HPDE6-E6E7 (cell line): ENCODE data around the gene TTC4.

Experiments
- DNase-seq: peaks from one replicate; pipeline ENCODE4 v3.0.0; 2011; ENCODE audit warnings: missing footprints; ENCODE audit errors: extremely low spot score

The TTC4 gene

DNA sequence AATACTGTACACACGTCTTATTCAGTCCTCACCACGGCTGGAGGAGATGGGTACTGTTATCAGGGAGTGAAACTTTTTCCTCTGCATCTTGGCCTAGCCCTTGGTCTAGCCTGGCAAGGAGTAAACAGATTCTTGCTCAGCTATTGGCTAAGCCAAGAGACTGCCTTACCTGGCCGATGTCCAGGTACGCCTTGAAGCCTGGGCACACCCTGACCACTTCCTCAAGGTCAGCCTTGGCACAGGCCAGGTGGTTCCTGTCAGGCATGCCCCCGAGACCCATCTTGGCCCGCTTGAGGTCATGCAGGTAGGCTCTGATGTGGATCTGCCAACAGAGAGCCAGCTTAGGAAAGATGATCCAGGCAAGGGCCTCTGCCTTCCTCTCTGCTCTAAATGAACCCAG is 66.5 kb downstream of the TTC4 start:
- DNase-seq: no peak

DNA sequence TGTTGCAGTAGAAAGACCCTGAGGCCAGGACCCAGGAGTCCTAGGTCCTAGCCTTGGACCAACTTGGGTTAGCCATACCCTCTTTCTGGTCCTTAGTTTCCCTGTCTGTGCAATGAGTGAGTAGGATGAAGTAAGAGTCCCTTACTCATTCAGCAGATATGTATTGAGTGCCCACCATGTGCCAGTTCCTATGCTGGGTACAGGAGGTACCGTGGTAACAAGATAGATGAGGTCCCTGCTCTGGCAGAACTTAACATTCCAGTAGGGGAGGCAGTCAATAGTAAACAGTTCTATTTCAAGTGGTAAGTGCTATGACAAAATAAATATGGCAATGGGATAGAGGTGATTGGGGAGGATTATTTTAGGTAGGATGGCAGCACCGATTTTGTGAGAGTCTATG is 66.9 kb downstream of the TTC4 start:
- no peak for DNase-seq

- no peak for DNase-seq
Measured at GRCh38 chr1:54784066-54784465, 68.4 kb downstream of the TTC4 start.

DNA sequence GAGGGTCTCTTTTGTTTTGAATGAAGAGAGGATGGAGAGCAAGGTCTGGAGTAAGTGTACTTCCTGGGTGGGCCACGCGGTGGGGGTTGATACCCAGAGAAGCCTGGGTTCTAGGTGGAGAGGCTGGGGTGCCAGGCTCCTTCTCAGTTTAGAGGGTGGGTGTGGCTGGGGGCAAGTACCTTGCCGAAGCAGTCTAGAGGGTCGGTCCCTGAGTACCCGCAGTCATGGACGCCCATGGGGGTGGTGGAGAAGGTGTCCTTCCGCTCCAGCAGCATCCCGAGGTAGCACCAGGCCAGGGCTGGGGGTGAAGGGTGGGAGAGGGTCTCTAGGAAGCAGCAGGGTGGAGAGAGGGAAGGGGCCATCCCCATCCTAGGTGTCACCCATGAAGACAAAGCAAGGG is 71.1 kb downstream of the TTC4 start:
- DNase-seq: no peak

GRCh38 chr1:54787604-54788003 is 71.9 kb downstream of the TTC4 start:
- no peak for DNase-seq

DNA sequence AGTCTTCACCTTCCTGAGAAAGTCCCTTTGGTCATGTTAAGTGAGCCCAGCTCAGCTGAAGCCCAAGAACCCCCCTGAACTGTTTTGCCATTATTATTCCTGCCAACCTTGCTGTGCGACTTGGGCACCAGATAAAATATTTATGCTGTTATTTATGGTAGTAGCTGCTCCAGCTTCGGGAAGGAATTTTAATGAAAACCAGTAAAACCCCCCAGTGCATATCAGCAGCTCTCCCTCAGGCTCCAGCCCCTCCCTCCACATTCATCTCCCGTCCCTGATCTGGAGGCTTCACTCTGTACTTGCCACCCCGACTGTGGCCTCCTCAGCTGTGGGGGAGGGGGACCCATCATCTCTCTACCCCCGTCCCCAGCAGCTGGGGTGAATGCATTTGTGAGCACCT is 72.8 kb downstream of the TTC4 start:
- DNase-seq: no peak

- DNase-seq: no peak
Measured at GRCh38 chr1:54791880-54792522, 76.3 kb downstream of the TTC4 start.
